Esophagus mucosa (tissue), 1 donor: ENCODE results near the gene CD81. TPM values are rescaled to one million over a fixed set of nuclear protein-coding genes. Genes with fewer than 3 reads are reported as not detected.
A peak's percentile ranks its signal among the peaks of the same experiment; 100 is the strongest.

ENCODE experiments used
- ATAC-seq: fragments of 200-7000 bp; cut with Tn5 transposase; one replicate; pipeline ENCODE4 v1.9.1; 2020
- total RNA-seq: library from RNA; stranded (reverse); gene quantifications from one replicate; pipeline ENCODE4 v1.2.4, GENCODE V29; 2023
- donor health status: DM: yes; HTN: yes; CAD: no.

CD81 gene
- total RNA-seq, 1 donor from 2014 or later, result 150 TPM

- no peak for ATAC-seq
Measured at GRCh38 chr11:2422461-2423156, 45.5 kb downstream of the CD81 start.

GRCh38 chr11:2423157-2424025 lies 46.3 kb downstream of the CD81 start:
- ATAC-seq, result no peak

- ATAC-seq, result no peak
Measured at GRCh38 chr11:2424811-2425495, 47.8 kb downstream of the CD81 start.

GRCh38 chr11:2425506-2425905 lies 48.4 kb downstream of the CD81 start:
- ATAC-seq, result no peak

GRCh38 chr11:2426221-2426620 lies 49.1 kb downstream of the CD81 start:
- no peak for ATAC-seq

GRCh38 chr11:2426826-2427521 lies 49.9 kb downstream of the CD81 start:
- ATAC-seq, result peak; percentile 61

- no peak for ATAC-seq
Measured at GRCh38 chr11:2427721-2428321, 50.7 kb downstream of the CD81 start.

- ATAC-seq, result peak; percentile 77
Measured at GRCh38 chr11:2428322-2428795, 51.2 kb downstream of the CD81 start.

GRCh38 chr11:2431395-2431794 lies 54.3 kb downstream of the CD81 start:
- no peak for ATAC-seq

- ATAC-seq, result no peak
Measured at GRCh38 chr11:2432171-2432621, 55.1 kb downstream of the CD81 start.

GRCh38 chr11:2432628-2433071 lies 55.5 kb downstream of the CD81 start:
- no peak for ATAC-seq

- ATAC-seq, result no peak
Measured at GRCh38 chr11:2433106-2433925, 56.2 kb downstream of the CD81 start.

GRCh38 chr11:2434008-2434407 lies 56.9 kb downstream of the CD81 start:
- ATAC-seq, result no peak

GRCh38 chr11:2434506-2435255 lies 57.6 kb downstream of the CD81 start:
- ATAC-seq, result no peak

- ATAC-seq, result no peak
Measured at GRCh38 chr11:2435288-2436012, 58.3 kb downstream of the CD81 start.

- no peak for ATAC-seq
Measured at GRCh38 chr11:2436013-2436520, 59.0 kb downstream of the CD81 start.

GRCh38 chr11:2436521-2437031 lies 59.5 kb downstream of the CD81 start:
- ATAC-seq, result no peak

- no peak for ATAC-seq
Measured at GRCh38 chr11:2437516-2437915, 60.4 kb downstream of the CD81 start.

- no peak for ATAC-seq
Measured at GRCh38 chr11:2439820-2440219, 62.7 kb downstream of the CD81 start.
